H1 (cell line): ENCODE results near the gene TMEM38A. TPM values are rescaled to one million over a fixed set of nuclear protein-coding genes. Genes with fewer than 3 reads are reported as not detected.

ENCODE experiments used
- CTCF ChIA-PET: fragments of 300-600 bp; sonication (Branson Sonifier 250); formaldehyde crosslinking; loops from one replicate; lab custom pipeline; 2021; ENCODE audit not compliant: partially characterized antibody; lab: Charles Lee
- POLR2A ChIA-PET: fragments of 300-600 bp; sonication (Branson Sonifier 250); formaldehyde crosslinking; loops from one replicate; lab custom pipeline; 2021; ENCODE audit warnings: inconsistent platforms; ENCODE audit not compliant: partially characterized antibody; lab: Charles Lee
- DNase-seq, 2 experiments: peaks; one replicate each; pipeline versions ENCODE4 v3.0.0 to v3.0.0-alpha.2; 2010 to 2022; ENCODE audit warnings: low spot score in 2 of 2, low read depth in 1 of 2, mixed read lengths in 1 of 2
- FAIRE-seq: peaks from 2 replicates; lab custom pipeline; 2011; peaks lifted over from hg19 to GRCh38; lab: Jason Lieb, UNC
- H2AFZ ChIP-seq: 2 replicates; pipeline ENCODE4 v1.8.1; 2012; ENCODE audit warnings: low read length, inconsistent platforms
- H2AK5ac ChIP-seq: 2 replicates; pipeline ENCODE4 v1.6.1; 2013; ENCODE audit warnings: low read depth, low read length
- H2BK120ac ChIP-seq: replicated peaks from 2 replicates; pipeline ENCODE3; 2013; ENCODE audit warnings: low read depth, low read length, inconsistent platforms
- H2BK12ac ChIP-seq: 2 replicates; pipeline ENCODE4 v1.6.1; 2013; ENCODE audit warnings: low read depth, low read length
- H2BK15ac ChIP-seq: 2 replicates; pipeline ENCODE4 v1.6.1; 2013; ENCODE audit warnings: low read length
- H2BK20ac ChIP-seq: 2 replicates; pipeline ENCODE4 v1.6.1; 2013; ENCODE audit warnings: low read length
- H2BK5ac ChIP-seq: 2 replicates; pipeline ENCODE4 v1.6.1; 2013; ENCODE audit warnings: low read depth, low read length
- H3K14ac ChIP-seq: 2 replicates; pipeline ENCODE4 v1.6.1; 2013; ENCODE audit warnings: inconsistent platforms; ENCODE audit not compliant: insufficient read length
- H3K18ac ChIP-seq: 2 replicates; pipeline ENCODE4 v1.6.1; 2013; ENCODE audit warnings: low read length; ENCODE audit errors: extremely low read depth
- H3K23ac ChIP-seq: 2 replicates; pipeline ENCODE4 v1.6.1; 2013; ENCODE audit warnings: inconsistent platforms; ENCODE audit not compliant: insufficient read length
- H3K23me2 ChIP-seq: 2 replicates; pipeline ENCODE4 v1.6.1; 2013; ENCODE audit warnings: low read depth, low read length
- H3K27ac ChIP-seq: 2 replicates; pipeline ENCODE4 v1.6.1; 2011; ENCODE audit warnings: low read depth, low read length, inconsistent platforms
- H3K27me3 ChIP-seq, 4 experiments: replicated peaks in 1 of 4; 1 replicate in 1 of 4; 2 replicates in 3 of 4; pipeline versions ENCODE4 v1.6.1 to v1.8.1; 2011 to 2013; ENCODE audit warnings: low read length in 3 of 4, mild to moderate bottlenecking in 3 of 4, inconsistent platforms in 2 of 4, mixed read lengths in 2 of 4, moderate library complexity in 1 of 4; ENCODE audit not compliant: control insufficient read depth in 3 of 4, insufficient read depth in 3 of 4; ENCODE audit errors: extremely low read depth in 1 of 4
- H3K36me3 ChIP-seq, 4 experiments: 2 replicates each; pipeline versions ENCODE4 v1.6.1 to v1.8.1; 2011 to 2013; ENCODE audit warnings: mild to moderate bottlenecking in 4 of 4, low read length in 3 of 4, moderate library complexity in 2 of 4, control low read depth in 1 of 4, inconsistent platforms in 1 of 4; ENCODE audit not compliant: insufficient read depth in 4 of 4, control insufficient read depth in 2 of 4
- H3K4ac ChIP-seq: replicated peaks from 2 replicates; pipeline ENCODE3; 2013; ENCODE audit warnings: low read length, low read depth, mixed read lengths, inconsistent platforms; ENCODE audit not compliant: insufficient read length
- H3K4me1 ChIP-seq, 4 experiments: replicated peaks in 1 of 4; 1 replicate in 1 of 4; 2 replicates in 3 of 4; pipeline versions ENCODE4 v1.6.1 to v1.8.1; 2011 to 2013; ENCODE audit warnings: low read length in 3 of 4, inconsistent platforms in 2 of 4, mixed read lengths in 1 of 4; ENCODE audit not compliant: insufficient read depth in 4 of 4, control insufficient read depth in 3 of 4
- H3K4me2 ChIP-seq, 2 experiments: 2 replicates each; pipeline versions ENCODE4 v1.6.1 to v1.8.1; 2011 to 2013; ENCODE audit warnings: low read depth in 2 of 2, low read length in 2 of 2, control low read depth in 1 of 2, inconsistent platforms in 1 of 2, mild to moderate bottlenecking in 1 of 2; ENCODE audit not compliant: insufficient read depth in 1 of 2
- H3K4me3 ChIP-seq, 4 experiments: fragments of 200-600, 300-600 bp in 1 of 4; sonication (generic), shearing (Covaris generic), sonication (Bioruptor Twin) in 1 of 4; 2 replicates each; pipeline versions ENCODE4 v1.5.1 to v1.8.1; 2011 to 2016; ENCODE audit warnings: low read length in 4 of 4, low read depth in 3 of 4, control low read depth in 2 of 4, inconsistent platforms in 2 of 4, mild to moderate bottlenecking in 2 of 4, mixed read lengths in 1 of 4, moderate library complexity in 1 of 4; ENCODE audit not compliant: insufficient read depth in 2 of 4; ENCODE audit errors: extremely low read depth in 1 of 4
- H3K56ac ChIP-seq: replicated peaks from 2 replicates; pipeline ENCODE3; 2013; ENCODE audit warnings: low read depth, mild to moderate bottlenecking, mixed read lengths, low read length, inconsistent platforms; ENCODE audit not compliant: insufficient read length
- H3K79me1 ChIP-seq: 2 replicates; pipeline ENCODE4 v1.6.1; 2013; ENCODE audit warnings: low read depth, low read length, control low read depth
- H3K79me2 ChIP-seq, 2 experiments: 2 replicates each; pipeline versions ENCODE4 v1.6.1 to v1.8.1; 2012 to 2013; ENCODE audit warnings: low read length in 2 of 2, mild to moderate bottlenecking in 2 of 2, inconsistent platforms in 1 of 2; ENCODE audit not compliant: insufficient read depth in 2 of 2, control insufficient read depth in 1 of 2
- H3K9ac ChIP-seq, 4 experiments: replicated peaks in 1 of 4; 1 replicate in 1 of 4; 2 replicates in 3 of 4; pipeline versions ENCODE4 v1.6.1 to v1.8.1; 2011 to 2013; ENCODE audit warnings: low read depth in 3 of 4, low read length in 3 of 4, control low read depth in 2 of 4, mild to moderate bottlenecking in 2 of 4, moderate library complexity in 2 of 4, inconsistent platforms in 1 of 4; ENCODE audit errors: extremely low read depth in 1 of 4
- H3K9me3 ChIP-seq, 2 experiments: 2 replicates each; pipeline versions ENCODE4 v1.6.1 to v1.8.1; 2012 to 2013; ENCODE audit warnings: mild to moderate bottlenecking in 2 of 2, moderate library complexity in 2 of 2, control low read depth in 1 of 2, inconsistent platforms in 1 of 2, low read depth in 1 of 2, low read length in 1 of 2, mixed read lengths in 1 of 2; ENCODE audit not compliant: insufficient read depth in 2 of 2
- H4K20me1 ChIP-seq, 2 experiments: replicated peaks in 1 of 2; 2 replicates each; pipeline versions ENCODE3 to v1.8.1; 2011 to 2013; ENCODE audit warnings: inconsistent platforms in 2 of 2, low read length in 2 of 2, mild to moderate bottlenecking in 1 of 2; ENCODE audit not compliant: insufficient read depth in 2 of 2, control insufficient read depth in 1 of 2
- H4K5ac ChIP-seq: 2 replicates; pipeline ENCODE4 v1.6.1; 2013; ENCODE audit warnings: low read length, low read depth, mixed read lengths, inconsistent platforms; ENCODE audit not compliant: insufficient read length
- H4K8ac ChIP-seq: 2 replicates; pipeline ENCODE4 v1.8.0; 2013; ENCODE audit warnings: mild to moderate bottlenecking, moderate library complexity, low read length, inconsistent platforms; ENCODE audit not compliant: insufficient read depth; ENCODE audit errors: extremely low read depth
- H4K91ac ChIP-seq: replicated peaks from 2 replicates; pipeline ENCODE3; 2013; ENCODE audit warnings: low read length, mixed read lengths, inconsistent platforms; ENCODE audit not compliant: insufficient read length
- BRCA1 ChIP-seq: IDR thresholded peaks from 2 replicates; pipeline ENCODE4 v1.6.1; 2012; ENCODE audit warnings: low read depth, low read length, improper control_type of control experiment
- JUN ChIP-seq: IDR thresholded peaks from 2 replicates; pipeline ENCODE4 v1.6.1; 2011; ENCODE audit warnings: low read depth, mild to moderate bottlenecking, improper control_type of control experiment, low read length
- KDM1A ChIP-seq: fragments of 200-600, 300-600 bp; sonication (generic); IDR thresholded peaks from 2 replicates; pipeline ENCODE4 v1.7.1; 2016; ENCODE audit warnings: mild to moderate bottlenecking, low read length, borderline replicate concordance
- MAFK ChIP-seq: IDR thresholded peaks from 2 replicates; pipeline ENCODE4 v1.6.1; 2012; ENCODE audit warnings: low read depth, mild to moderate bottlenecking, improper control_type of control experiment, low read length
- RFX5 ChIP-seq: IDR thresholded peaks from 2 replicates; pipeline ENCODE4 v1.6.1; 2011; ENCODE audit warnings: low read depth, low read length, improper control_type of control experiment, borderline replicate concordance
- RNF2 ChIP-seq: fragments of 200-900, 300-1000 bp; sonication (generic); IDR thresholded peaks from 2 replicates; pipeline ENCODE4 v1.7.1; 2016; ENCODE audit warnings: borderline replicate concordance, low read depth, mild to moderate bottlenecking, antibody characterized with exemption, low read length; ENCODE audit not compliant: poor library complexity, severe bottlenecking; ENCODE audit errors: missing control alignments
- SIX5 ChIP-seq: IDR thresholded peaks from 2 replicates; pipeline ENCODE4 v1.6.1; 2011; ENCODE audit warnings: mild to moderate bottlenecking, low read depth, low read length
- TAF1 ChIP-seq: IDR thresholded peaks from 2 replicates; pipeline ENCODE4 v1.6.1; 2011; ENCODE audit warnings: mild to moderate bottlenecking, low read depth, low read length
- WGBS, 2 experiments: shearing (Covaris generic) in 1 of 2; methylation state at CpG; one replicate each; pipeline versions ENCODE4 v1.1.6 to v1.1.7; 2013 to 2015; ENCODE audit warnings: low lambda C conversion rate in 2 of 2, mixed read lengths in 2 of 2, inconsistent platforms in 1 of 2, low coverage in 1 of 2, missing lambda C conversion rate in 1 of 2; ENCODE audit not compliant: insufficient replicate concordance in 2 of 2, insufficient coverage in 1 of 2, insufficient read length in 1 of 2; ENCODE audit errors: extremely low coverage in 1 of 2, missing lambda C conversion rate in 1 of 2; 5-methylcytosine and 5-hydroxymethylcytosine counted together
- polyA plus RNA-seq, 7 experiments: library from polyadenylated mRNA; depleted of rRNA in 3 of 7; stranded (reverse) in 5 of 7; unstranded in 2 of 7; fragments of >200 nt in 5 of 7; fragments of 200-250 nt in 2 of 7; gene quantifications; 1 replicate in 5 of 7; 2 replicates in 1 of 7; 4 replicates in 1 of 7; pipeline versions ENCODE4 v1.2.1 to v1.2.3, GENCODE V29; 2011 to 2013; ENCODE audit warnings: missing spikeins in 2 of 7, mixed read lengths in 2 of 7
- total RNA-seq: library from RNA; stranded (reverse); fragmentation: NEBNext Ultra II Directional; extraction: Animal tissue kit (Norgen Biotek cat#: 25700); gene quantifications from 2 replicates; pipeline ENCODE4 v1.2.1, GENCODE V29; 2021
- TF ChIP-seq, protein P1 (sequence below): IDR thresholded peaks from 2 replicates; pipeline ENCODE4 v1.6.1; 2012; ENCODE audit warnings: low read length, inconsistent platforms

Gene TMEM38A
- total and polyA plus RNA-seq, 2 of the 8 experiments (the other 6 are each of a cell fraction or from before 2014, with no cell fraction given), result 8.9 to 9.2 TPM

DNA sequence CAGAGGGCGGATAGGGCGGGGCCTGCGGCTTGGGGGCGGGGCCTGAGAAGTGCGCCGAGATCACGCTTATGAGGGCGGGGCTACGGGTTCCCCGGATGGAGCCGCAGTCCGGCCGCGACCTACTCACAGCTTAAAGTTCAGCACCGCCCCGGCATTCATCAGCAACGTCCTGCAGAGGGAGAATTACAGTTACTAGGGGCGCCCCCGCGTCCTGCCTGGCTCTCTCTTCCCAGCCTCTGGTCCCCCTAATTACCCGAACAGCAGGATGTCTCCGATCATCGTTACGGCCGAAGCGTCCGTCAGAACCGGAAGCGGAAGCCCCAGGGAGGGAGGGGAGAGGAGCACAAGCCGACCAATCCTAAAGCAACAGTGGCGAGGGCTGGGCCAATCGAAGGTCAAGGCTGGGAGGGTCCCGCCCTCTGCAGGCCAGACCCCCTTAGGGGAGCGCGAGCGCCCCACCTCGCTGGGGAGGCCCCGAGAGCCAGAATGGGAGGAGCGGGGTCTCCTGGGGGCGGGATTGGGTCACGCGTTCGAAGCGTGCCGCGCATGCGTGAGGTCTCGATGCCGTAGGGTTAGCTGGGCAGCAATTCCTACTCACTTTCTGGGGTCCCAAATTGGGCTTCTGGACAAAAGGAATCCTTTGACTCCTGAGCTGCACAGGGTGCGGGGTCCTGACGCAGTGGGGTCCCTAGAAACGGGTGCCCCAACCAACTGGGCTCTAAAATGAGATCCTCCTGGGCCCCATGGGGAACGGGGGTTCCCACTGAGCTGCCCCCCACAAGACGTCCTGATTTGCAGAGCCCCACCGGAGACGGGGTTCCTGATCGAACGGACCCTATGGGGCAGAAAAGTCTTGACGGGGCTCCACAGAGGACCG, 869 bp upstream of the TMEM38A start, which contains the start of gene SMIM7:
Gene SMIM7 (minus strand): TSS at position 313 of the 877 bp plus-strand sequence. CDS start 34 bp downstream, at position 279.
- Histone ChIP-seq H3K23me2 (peaks cover 16% of the 10 kb centered on the region; the same call in 1 of the 2 replicates), H3K18ac (peak within 1 kb of the TSS; percentile 95), H3K56ac (peak within 1 kb of the TSS; percentile 94), H3K9ac (peak within 1 kb of the TSS; percentile 90 to 96 (median 96)), H3K27ac (peak within 1 kb of the TSS; percentile 95), H3K9me3 (no peaks in the 10 kb centered on the region), H2AFZ (peak within 1 kb of the TSS; percentile 95; the same call in 1 of the 2 replicates), H3K4ac (peak within 1 kb of the TSS; percentile 9), H4K8ac (peak within 1 kb of the TSS; percentile 98), H4K5ac (peak within 1 kb of the TSS; percentile 98), H3K79me2 (peaks cover 13 to 42% of the 10 kb centered on the region in 2 experiments), H3K4me3 (peak within 1 kb of the TSS; percentile 90 to 95 (median 91)), H2BK20ac (no peak within 1 kb of the TSS), H3K4me2 (peak within 1 kb of the TSS; percentile 83 to 93), H3K23ac (no peak within 1 kb of the TSS), H4K91ac (peak within 1 kb of the TSS; percentile 98), H3K14ac (no peak within 1 kb of the TSS), H2BK5ac (peak within 1 kb of the TSS; percentile 99), H3K36me3 (peaks cover 4 to 32% (median 16%) of the 10 kb centered on the region in 4 experiments), H2BK12ac (peak within 1 kb of the TSS; percentile 55; the same call in 1 of the 2 replicates), H2BK15ac (no peak within 1 kb of the TSS), H2AK5ac (no peak within 1 kb of the TSS), H4K20me1 (peaks cover 9 to 22% of the 10 kb centered on the region in 2 experiments), H3K79me1 (peaks cover 13% of the 10 kb centered on the region), H3K27me3 (no peaks in the 10 kb centered on the region), H3K4me1 (peaks cover 0 to 5% (median 3%) of the 10 kb centered on the region in 4 experiments; a peak in 4 of 7 replicates), H2BK120ac (no peak within 1 kb of the TSS)
- ChIA-PET CTCF (interaction anchor here (0.6 to 0.7 kb wide), 3 partner anchors 112 to 454 kb away, joined by 3 to 6 read pairs (median 3); no protein-coding TSS in a partner anchor), POLR2A (interaction anchor here (0.6 to 4.2 kb wide), 17 partner anchors 10 to 676 kb away, joined by 3 to 27 read pairs (median 4); partner anchors contain the start of gene SLC35E1)
- 1% methylated on average over 55 of the region's 60 CpGs; no CpG with 5 or more reads in 1 of the 2 experiments for WGBS, 2 experiments
- DNase-seq, result peak; percentile 98
- FAIRE-seq, result peak; percentile 42
- TF ChIP-seq JUN, result no peak
- TF ChIP-seq BRCA1, result no peak
- TF ChIP-seq RNF2, result no peak
- TF ChIP-seq TAF1, result peak; percentile 70
- TF ChIP-seq, protein P1, sequence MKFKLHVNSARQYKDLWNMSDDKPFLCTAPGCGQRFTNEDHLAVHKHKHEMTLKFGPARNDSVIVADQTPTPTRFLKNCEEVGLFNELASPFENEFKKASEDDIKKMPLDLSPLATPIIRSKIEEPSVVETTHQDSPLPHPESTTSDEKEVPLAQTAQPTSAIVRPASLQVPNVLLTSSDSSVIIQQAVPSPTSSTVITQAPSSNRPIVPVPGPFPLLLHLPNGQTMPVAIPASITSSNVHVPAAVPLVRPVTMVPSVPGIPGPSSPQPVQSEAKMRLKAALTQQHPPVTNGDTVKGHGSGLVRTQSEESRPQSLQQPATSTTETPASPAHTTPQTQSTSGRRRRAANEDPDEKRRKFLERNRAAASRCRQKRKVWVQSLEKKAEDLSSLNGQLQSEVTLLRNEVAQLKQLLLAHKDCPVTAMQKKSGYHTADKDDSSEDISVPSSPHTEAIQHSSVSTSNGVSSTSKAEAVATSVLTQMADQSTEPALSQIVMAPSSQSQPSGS, result no peak
- TF ChIP-seq RFX5, result no peak
- TF ChIP-seq KDM1A, result no peak
- no peak for TF ChIP-seq SIX5
- TF ChIP-seq MAFK, result no peak
